Middle frontal gyrus (tissue), 1 donor: ENCODE measurements around the gene SIPA1L2.

ENCODE experiments used
- DNase-seq: peaks from one replicate; pipeline ENCODE4 v3.0.0-alpha.2; 2015; ENCODE audit warnings: low spot score; ENCODE audit errors: extremely low spot score

The SIPA1L2 gene, protein sequence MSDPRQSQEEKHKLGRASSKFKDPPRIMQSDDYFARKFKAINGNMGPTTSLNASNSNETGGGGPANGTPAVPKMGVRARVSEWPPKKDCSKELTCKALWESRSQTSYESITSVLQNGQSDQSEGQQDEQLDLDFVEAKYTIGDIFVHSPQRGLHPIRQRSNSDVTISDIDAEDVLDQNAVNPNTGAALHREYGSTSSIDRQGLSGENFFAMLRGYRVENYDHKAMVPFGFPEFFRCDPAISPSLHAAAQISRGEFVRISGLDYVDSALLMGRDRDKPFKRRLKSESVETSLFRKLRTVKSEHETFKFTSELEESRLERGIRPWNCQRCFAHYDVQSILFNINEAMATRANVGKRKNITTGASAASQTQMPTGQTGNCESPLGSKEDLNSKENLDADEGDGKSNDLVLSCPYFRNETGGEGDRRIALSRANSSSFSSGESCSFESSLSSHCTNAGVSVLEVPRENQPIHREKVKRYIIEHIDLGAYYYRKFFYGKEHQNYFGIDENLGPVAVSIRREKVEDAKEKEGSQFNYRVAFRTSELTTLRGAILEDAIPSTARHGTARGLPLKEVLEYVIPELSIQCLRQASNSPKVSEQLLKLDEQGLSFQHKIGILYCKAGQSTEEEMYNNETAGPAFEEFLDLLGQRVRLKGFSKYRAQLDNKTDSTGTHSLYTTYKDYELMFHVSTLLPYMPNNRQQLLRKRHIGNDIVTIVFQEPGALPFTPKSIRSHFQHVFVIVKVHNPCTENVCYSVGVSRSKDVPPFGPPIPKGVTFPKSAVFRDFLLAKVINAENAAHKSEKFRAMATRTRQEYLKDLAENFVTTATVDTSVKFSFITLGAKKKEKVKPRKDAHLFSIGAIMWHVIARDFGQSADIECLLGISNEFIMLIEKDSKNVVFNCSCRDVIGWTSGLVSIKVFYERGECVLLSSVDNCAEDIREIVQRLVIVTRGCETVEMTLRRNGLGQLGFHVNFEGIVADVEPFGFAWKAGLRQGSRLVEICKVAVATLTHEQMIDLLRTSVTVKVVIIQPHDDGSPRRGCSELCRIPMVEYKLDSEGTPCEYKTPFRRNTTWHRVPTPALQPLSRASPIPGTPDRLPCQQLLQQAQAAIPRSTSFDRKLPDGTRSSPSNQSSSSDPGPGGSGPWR (N-terminal part only)

DNA sequence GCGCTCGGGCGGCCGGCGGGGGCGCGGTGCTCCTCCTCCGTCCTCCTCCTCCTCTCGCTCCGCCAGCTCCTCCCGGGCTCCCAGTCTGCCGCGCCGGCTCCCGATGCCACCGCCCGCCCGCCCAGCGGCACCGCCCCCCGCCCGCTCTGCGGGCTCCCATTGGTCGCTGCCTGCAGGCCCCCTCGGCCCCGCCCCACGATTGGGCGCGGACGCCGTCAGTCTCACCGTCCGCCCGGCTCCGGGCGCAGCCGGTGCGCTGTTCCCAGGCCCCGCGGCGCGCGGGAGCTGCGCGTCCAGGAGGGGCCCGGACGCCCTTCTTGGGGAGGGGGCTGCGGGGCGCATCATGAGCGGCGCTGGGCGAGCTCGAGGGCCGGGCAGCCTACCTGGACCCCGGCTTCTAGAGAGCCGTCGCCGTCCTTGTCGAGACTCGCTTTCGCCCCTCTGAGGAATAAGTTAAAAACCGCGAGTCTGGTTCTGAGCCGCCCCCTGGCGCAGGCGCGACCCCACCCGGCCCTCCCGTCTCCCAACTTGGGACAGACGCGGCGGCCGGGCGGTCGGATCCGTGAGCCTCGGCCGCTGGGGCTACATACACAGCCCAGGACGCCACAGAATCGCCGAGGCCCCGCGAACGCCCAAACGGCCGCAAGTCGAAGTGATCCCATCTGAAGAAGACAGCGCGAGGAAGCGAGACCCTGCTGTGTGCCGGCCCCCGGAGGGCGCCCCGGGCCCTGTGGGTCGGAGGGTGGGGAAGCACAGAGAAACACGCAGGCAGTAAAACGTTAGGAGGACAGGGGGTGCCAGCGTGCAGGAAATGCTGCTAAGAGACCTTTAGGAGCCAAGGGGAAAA is at the start of gene SIPA1L2:
SIPA1L2 (minus strand) TSS at position 87 of the 847 bp plus-strand sequence. CDS start 114,794 bp downstream, outside the sequence.
- DNase-seq, result peak; percentile 90

DNA sequence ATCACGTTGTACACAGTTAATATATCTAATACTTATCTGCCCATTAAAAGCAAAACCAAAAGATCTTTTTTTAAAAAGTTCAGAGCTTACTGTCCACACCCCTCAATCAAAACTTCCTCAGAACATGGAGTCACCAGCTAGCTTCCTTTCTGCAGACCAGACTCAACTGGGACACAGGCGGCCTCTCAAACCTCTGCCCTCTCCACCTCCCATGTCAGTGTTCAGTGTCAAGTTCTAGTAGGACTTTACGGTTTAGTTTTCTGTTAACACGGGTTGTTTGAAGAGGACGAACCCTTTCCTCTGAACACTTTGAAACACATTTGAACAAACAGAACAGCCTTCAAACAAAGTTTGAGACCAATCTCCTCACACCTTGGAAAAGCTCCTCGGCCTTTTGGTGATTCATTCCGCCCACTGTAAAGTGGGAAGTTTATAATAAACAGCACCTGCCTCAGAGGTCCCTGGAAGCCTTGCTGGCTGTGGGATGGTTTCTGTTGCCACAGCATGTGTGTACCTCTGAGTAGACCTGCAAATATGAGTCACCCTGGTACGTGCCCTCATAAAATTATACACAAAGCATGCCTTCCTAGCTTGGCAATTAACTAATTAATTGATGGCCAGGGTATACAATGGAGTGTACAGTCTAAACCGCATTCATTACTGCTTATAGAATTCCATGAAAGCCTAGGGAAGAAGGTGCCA is 48.4 kb upstream of the SIPA1L2 start:
- no peak for DNase-seq

DNA sequence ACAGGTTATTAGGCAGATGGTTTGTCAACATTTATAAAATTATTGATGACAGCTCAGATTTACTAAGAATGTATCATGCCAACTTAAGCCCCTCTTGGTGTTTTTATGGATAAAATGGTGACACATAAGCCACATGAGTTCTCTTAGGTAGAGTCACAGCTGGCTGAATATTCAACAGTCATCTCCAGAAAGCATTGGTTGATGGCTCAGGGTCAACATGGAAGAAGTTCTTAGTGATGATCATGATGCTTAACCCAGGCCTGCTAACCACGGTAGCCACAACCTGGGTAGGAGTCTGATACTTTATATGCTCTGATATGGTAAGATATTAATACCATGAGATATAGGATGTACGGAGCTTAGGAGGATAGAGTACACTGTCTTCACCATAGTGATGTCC is 46.4 kb upstream of the SIPA1L2 start:
- no peak for DNase-seq

DNA sequence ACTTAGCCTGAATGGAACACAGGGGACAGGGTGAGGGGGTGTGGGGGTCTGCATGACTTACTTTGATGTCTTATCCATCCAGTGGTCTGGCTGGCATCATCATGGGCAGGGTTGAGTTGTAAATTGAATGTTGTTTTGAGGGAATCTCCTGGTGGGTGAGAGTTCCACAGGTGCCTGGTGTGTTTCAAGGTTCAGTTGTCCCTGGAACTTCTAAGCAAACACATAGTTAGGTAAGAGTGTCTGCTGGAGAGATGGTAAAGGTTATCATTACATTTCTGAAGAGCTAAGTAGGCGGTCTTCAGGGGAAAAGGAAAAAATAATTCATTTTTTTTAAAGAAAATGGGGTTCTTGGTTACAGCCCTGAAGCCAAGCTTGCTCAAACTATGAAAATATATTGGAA is 46.0 kb upstream of the SIPA1L2 start:
- DNase-seq, result no peak

DNA sequence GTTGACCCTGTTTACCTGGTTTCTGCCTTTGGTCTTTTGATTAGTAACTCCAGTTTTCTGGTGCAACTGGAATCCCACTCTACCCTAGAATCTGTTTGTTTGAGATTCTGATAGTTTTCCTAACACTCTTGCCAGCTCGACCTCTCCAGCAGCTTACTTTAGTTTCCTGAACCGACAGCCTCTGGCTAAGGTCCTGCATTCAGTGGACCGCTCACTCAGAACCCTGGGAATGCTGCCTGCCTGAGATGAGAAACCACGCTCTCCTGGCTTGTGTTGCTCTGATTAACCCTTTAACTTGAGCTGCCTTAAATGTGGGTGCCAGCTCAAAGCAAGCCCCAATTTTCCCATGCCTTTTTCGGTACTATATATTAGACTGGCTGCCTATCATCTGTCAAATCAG is 45.3 kb upstream of the SIPA1L2 start:
- DNase-seq, result no peak

DNA sequence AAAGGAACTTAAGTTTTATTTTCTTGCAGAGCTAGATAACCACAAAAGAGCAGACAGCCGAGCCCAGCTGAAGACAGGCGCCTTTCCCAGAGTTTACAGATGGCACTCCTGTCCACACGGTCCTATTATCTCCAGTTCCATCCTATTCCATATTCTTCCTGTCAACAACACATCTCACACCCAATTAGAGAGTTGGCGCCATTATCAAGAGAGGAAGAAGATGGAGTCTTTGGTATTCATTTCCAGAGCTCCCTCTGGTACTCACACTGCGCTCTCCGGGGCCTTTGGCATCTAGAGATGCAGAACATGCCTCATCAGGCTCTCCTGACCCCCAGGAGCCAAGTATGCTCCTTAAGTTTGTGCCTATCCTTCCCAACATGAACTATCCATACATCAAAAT is 43.3 kb upstream of the SIPA1L2 start:
- no peak for DNase-seq

DNA sequence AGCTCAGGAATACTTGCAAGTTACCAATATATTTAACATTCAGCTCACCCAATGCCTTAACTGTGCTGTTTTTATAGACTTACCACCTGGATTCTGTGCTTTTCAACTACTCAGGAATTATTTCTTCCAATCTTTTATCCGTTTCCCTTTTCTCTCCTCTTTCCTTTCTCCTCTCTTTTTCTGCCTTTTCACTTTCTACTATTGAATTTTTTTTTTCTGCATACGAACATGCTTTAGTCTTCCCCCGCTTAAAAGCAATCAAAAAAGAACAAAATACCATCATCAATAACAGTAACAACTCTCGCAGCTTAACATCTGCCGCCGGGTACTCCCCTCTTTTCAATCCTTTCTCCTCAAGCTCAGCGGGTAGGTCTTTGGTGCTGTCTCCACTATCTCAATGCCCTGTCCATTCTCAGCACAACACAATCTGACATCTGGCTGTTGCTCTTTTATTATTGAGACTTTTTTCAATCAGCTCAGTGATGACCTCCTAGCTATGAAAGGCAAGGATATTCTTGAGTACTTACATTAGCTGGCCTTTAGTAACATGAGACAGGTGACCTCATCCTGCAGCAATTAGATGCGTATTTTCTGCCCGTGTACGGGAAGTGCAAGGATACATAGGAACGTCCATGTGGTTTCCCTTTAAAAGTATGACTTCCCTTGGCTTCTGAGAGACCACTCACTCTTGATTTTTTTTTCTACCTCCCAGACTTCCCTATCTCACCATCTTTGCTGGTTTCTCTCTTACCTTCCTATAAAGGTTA is 40.2 kb upstream of the SIPA1L2 start:
- DNase-seq, result no peak

DNA sequence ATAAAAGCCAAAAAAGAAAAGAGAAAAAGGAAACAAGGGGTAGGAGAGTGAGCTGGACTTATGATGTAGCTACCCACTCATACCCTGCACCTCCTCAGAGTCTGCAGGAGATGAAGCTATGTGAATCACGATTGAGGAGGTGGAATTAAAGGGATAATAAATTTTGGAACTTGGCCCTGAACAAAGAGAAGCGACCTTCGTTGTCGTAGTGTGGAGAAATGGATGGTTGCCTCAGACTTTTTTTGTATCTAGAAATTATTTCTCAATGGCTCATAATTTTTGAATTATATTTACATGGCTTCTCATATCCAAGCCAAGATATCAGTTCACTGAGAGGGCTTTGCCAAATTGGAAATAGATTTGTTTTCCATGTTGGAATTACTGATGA is 37.8 kb upstream of the SIPA1L2 start:
- no peak for DNase-seq

DNA sequence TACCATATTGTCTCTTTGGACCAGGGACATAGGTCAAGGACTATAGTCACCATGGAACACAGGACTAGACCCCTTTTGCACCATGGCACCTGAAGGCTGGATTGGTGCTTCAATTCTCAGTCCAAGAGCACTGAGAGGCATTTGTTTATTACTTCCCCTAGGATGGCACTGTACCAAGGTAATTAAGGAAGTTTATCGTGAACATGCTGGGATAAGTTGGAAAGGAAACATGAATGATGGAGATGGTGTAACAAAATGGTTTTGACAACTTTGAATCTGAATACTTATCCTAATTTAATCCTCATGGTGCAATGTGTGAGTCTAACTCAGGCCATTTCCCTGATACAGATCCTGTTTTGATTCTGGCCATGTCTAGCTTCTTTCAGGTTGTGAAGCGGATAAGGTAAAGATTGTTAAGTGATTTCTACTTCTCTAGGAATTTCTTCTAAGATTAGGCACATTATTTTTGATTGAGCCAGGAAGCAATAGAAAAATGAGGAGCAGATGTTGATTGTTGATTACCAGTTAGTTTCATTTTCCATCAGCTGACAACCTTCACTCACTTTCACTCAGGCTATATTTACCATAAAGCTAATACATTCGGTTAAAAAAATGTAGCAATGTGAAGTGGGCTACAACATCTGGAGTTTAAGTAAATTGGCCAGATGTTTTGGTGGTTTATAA is 37.3 kb upstream of the SIPA1L2 start:
- DNase-seq, result no peak

DNA sequence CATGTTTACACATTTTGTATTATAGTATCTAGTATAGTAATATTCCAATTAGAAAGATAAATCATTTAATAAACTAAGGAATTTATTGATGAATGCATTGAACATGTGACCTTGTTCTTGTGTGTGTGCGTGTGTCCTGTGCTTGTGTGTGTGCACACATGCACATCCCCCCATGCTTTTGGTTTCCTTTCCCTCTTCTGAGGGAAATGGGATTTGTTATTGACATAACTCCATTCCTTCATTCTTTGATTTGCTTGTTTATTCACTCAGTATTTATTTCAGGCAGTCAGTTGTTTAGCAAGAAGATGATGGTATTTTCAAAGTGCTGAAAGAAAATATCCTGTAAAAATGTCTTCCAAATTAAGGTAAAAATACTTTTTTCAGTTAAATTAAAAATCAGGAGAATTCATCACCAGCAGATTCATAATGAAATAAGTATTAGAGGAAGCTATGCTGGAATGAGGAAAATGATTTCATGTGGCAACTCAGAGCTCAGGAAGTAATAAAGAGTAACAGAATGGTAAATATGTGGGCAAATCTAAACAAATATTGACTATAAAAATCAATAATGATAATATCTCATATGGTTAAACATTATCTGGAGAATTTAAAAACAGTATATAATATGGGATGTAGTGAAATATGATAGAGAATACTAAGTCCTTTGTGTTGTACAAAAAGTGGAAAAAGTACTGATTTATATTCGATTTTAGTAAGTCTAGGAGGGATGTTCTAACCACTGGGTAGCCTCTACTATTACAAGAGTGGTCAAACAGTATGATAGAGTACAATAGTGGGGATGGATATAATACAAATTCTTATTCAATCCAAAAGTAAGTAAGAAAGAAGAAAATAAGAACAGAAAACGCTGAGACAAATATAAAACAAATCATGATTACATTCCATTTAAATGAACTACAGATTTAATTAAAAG is 35.2 kb upstream of the SIPA1L2 start:
- DNase-seq, result no peak

DNA sequence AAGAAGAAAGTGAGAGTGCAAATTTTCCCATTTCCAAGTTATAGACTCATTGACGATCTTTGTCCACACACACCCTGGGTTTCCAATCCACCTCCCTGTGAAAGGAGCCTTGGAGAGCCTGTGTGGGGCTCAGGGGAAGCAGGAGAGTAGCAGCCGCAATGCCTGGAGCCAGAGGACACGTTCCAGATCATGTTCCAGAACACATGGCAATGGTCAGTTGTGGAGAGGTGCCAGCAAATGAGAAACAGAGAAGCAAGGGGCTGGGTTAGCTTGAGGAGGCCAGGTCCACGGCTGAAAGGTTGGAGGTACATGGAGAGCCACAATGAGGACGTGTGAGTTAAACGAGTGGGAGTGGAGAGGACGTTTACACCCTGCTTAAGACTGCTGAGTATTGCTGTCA is 33.0 kb upstream of the SIPA1L2 start:
- no peak for DNase-seq

DNA sequence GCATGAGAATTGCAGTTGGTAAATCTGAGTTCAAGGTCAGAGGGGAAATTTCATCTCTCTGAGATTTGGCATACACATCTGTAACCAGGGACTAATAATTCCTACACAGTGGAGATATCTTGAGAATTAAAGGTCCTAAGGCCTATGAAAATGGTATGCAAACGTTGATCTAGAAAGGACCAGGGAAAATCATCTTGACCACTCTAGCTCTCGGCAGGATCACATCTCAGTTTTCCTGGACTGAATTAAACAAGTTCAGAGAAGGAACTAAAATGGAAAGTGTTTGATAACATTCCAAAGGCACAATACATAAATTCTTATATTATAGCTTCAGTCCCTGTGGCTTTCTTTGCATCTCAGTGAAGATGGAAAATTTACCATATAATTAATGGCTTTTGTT is 28.5 kb upstream of the SIPA1L2 start:
- DNase-seq, result no peak

DNA sequence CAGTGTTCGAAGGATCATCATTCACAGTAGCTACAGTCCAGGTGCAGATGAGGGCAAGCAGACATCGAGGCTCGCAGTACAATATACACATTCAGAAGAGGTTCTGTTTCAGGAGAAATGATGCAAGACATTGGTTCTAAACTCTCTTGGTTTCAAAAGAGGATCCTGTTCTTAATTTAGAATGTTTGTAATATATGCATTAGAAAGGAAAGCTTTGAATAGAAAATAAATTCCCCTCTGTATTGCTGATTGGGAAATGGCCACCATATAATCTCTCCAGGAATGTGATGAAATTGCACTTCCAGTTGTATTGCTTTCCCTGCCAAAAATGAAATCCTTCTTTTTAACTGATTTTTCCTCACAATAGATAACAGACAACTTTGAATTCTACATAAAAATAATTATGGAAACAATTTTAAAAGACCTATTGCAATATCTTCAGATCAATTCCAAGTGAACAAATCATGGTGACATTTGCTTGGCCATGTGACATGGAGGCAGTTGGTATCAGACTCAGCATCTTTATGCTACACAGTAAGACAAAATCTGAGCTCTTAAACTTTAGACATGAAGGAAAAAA is 27.6 kb upstream of the SIPA1L2 start:
- DNase-seq, result no peak

DNA sequence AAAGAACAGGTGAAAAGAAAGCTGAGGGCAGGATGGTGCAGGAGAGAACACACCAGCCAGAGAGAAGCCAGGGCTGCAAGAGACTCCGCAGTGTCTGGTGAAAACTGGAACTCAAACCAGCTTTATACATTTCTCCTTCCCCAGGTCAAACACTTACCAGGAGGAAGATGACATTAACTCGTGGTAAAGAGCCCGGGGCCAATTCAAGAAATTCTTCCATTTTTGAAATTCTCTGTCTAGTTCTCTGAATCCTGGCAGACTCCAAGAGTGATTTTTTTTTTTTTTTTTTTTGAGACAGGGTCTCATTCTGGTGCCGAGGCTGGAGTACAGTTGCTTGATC is 25.8 kb upstream of the SIPA1L2 start:
- DNase-seq, result no peak

DNA sequence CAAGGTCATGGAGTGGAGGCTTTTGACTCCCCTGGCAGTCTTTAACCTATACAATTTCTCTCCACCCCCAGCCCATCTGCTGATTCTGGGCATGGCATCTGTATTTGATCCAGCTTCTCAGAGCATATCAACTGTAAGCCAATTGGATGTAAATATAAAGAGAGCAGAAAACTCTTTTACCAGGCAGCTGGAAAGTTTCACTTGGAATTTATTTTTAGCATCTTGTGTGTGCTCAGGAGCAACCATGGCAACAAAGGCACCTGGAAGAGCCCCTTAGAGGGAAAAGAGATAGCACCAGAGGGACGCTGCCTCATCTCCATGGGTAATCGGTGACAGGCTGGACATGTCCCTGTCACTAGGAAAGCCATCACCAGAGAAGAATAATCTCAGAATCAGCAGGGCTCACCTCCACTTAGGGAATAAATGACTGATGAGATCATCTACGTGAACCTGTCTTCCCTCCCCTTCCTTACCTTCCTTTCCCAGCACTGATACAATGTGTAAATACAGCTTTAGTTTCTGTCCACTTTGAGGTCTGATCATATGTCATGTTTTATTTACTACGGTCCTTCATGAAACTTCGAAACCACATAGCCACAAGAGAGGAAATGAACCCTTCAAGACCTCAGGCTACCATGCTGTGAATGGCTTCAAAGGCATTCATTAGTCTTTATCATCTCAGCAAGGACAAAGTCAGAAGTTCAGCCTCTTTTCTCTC is 25.3 kb upstream of the SIPA1L2 start:
- DNase-seq, result no peak

DNA sequence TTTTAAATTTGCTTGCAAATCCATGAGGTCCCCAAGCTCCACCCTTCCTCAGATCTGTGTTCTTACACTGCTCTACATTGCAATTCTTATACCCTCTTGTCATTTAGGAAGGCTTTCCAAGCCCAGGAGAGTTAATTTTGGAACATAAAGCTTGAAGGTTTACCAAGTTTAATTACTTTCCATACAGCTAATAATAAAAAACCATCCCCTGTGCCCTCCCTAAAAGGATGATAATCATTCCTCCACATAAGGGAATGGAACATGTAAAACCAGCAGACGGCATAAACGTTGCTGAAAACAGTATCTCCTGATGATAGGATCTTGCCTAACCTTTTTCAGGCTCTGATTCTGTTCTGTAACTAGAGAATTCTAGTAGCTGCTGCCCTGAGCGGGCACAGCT is 23.9 kb upstream of the SIPA1L2 start:
- DNase-seq, result no peak

DNA sequence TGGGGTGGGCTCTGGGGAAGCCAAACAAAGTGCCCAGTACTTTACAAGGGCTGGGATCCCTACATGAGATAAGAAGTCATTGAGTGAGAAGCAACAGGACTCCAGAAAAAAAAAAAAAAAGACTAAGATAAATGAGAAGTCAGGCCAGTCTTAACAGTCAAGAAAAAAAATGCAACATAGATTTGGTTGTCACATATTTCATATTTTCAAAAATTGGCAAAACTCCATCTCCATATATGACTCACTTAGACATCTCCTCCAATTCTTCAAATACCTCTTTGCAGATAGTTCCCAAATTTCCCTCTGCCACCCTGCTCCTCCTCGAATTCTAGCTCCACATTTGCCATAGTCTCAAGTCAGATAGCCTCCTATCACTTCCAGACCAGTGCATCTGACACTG is 20.9 kb upstream of the SIPA1L2 start:
- no peak for DNase-seq
